GM12878 (cell line): Measurements from ENCODE around the gene DSC3.

Source experiments
- CEBPB ChIP-seq, 2 experiments: fragments of 150-350 bp in 1 of 2; IDR thresholded peaks; 2 replicates each; pipeline ENCODE4 v1.6.1; 2012 to 2014; ENCODE audit warnings: low read depth in 2 of 2, low read length in 2 of 2, borderline replicate concordance in 1 of 2, inconsistent platforms in 1 of 2
- POLR2A ChIP-seq: IDR thresholded peaks from 2 replicates; pipeline ENCODE4 v1.6.1; 2011; ENCODE audit warnings: low read depth, mild to moderate bottlenecking, low read length
- POLR2AphosphoS5 ChIP-seq: IDR thresholded peaks from 2 replicates; pipeline ENCODE4 v1.6.1; 2011; ENCODE audit warnings: mild to moderate bottlenecking, low read length, inconsistent platforms
- POU2F2 ChIP-seq: IDR thresholded peaks from 3 replicates; pipeline ENCODE4 v1.6.1; 2011; ENCODE audit warnings: low read depth, mild to moderate bottlenecking, low read length, borderline replicate concordance
- SMC3 ChIP-seq: IDR thresholded peaks from 2 replicates; pipeline ENCODE4 v1.6.1; 2011; ENCODE audit warnings: low read length, improper control_type of control experiment, borderline replicate concordance
- ZNF217 ChIP-seq: fragments of 450-650 bp; IDR thresholded peaks from 2 replicates; pipeline ENCODE4 v1.6.1; 2017; ENCODE audit warnings: antibody characterized with exemption, mild to moderate bottlenecking
- ZNF274 ChIP-seq: IDR thresholded peaks from one replicate; pipeline ENCODE4 v1.8.0; 2011; ENCODE audit not compliant: insufficient read length, insufficient read depth
- TF ChIP-seq, protein P1 (sequence below), 3 experiments: IDR thresholded peaks in 2 of 3; conservative IDR thresholded peaks in 1 of 3; 2 replicates each; pipeline ENCODE4 v1.5.1; 2011; ENCODE audit warnings: low read depth in 3 of 3, low read length in 3 of 3, mild to moderate bottlenecking in 3 of 3, control low read depth in 2 of 3, moderate library complexity in 2 of 3, inconsistent platforms in 1 of 3, mixed read lengths in 1 of 3; ENCODE audit not compliant: control insufficient read depth in 2 of 3, insufficient read depth in 1 of 3; ENCODE audit errors: extremely low read depth in 1 of 3
- TF ChIP-seq, protein P2 (sequence below): fragments of 450-650 bp; IDR thresholded peaks from 2 replicates; pipeline ENCODE4 v1.6.1; 2018; ENCODE audit warnings: borderline replicate concordance, mild to moderate bottlenecking; ENCODE audit not compliant: partially characterized antibody
- TF ChIP-seq, protein P3 (sequence below): fragments of 150-350 bp; IDR thresholded peaks from 2 replicates; pipeline ENCODE4 v1.6.1; 2014; ENCODE audit warnings: mild to moderate bottlenecking, low read depth, low read length
- TF ChIP-seq, protein P4 (sequence below): IDR thresholded peaks from 2 replicates; pipeline ENCODE4 v1.6.1; 2012; ENCODE audit warnings: mild to moderate bottlenecking, low read depth, low read length
- TF ChIP-seq, protein P5 (sequence below): fragments of 450-650 bp; formaldehyde crosslinking; IDR thresholded peaks from 2 replicates; pipeline ENCODE4 v1.4.0; 2022; ENCODE audit warnings: mild to moderate bottlenecking, moderate library complexity

DNA sequence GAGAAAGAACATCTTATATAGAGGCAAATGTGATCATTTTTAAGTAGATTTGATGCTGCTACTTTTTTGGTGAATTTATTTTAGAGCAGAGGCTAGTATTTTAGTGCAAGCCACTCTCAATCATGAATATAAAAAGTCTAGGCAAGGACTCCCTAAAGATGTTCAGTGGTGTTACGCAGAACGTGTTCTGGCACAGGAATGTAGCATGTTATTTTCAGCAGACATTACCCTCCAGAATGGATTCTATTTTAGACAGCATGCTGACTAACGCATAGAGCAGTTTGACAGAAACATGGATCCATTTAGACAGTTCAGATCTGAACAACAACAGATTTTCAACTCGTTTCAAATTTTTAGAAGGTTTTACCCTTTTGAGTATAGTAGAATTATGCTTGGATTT is 54.1 kb downstream of the DSC3 start:
- no peak for TF ChIP-seq ZNF274
- TF ChIP-seq, protein P1, sequence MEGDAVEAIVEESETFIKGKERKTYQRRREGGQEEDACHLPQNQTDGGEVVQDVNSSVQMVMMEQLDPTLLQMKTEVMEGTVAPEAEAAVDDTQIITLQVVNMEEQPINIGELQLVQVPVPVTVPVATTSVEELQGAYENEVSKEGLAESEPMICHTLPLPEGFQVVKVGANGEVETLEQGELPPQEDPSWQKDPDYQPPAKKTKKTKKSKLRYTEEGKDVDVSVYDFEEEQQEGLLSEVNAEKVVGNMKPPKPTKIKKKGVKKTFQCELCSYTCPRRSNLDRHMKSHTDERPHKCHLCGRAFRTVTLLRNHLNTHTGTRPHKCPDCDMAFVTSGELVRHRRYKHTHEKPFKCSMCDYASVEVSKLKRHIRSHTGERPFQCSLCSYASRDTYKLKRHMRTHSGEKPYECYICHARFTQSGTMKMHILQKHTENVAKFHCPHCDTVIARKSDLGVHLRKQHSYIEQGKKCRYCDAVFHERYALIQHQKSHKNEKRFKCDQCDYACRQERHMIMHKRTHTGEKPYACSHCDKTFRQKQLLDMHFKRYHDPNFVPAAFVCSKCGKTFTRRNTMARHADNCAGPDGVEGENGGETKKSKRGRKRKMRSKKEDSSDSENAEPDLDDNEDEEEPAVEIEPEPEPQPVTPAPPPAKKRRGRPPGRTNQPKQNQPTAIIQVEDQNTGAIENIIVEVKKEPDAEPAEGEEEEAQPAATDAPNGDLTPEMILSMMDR (IDR thresholded peaks at IDR 0.05 in 2 of 3, conservative IDR thresholded peaks at IDR 0.05 in 1 of 3; ENCODE audit: control insufficient read depth in 2 of 3, extremely low read depth in 1 of 3, insufficient read depth in 1 of 3, low read depth in 3 of 3, low read length in 3 of 3): no peak
- TF ChIP-seq, protein P2, sequence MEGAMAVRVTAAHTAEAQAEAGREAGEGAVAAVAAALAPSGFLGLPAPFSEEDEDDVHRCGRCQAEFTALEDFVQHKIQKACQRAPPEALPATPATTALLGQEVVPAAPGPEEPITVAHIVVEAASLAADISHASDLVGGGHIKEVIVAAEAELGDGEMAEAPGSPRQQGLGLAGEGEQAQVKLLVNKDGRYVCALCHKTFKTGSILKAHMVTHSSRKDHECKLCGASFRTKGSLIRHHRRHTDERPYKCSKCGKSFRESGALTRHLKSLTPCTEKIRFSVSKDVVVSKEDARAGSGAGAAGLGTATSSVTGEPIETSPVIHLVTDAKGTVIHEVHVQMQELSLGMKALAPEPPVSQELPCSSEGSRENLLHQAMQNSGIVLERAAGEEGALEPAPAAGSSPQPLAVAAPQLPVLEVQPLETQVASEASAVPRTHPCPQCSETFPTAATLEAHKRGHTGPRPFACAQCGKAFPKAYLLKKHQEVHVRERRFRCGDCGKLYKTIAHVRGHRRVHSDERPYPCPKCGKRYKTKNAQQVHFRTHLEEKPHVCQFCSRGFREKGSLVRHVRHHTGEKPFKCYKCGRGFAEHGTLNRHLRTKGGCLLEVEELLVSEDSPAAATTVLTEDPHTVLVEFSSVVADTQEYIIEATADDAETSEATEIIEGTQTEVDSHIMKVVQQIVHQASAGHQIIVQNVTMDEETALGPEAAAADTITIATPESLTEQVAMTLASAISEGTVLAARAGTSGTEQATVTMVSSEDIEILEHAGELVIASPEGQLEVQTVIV: no peak
- TF ChIP-seq CEBPB (IDR thresholded peaks at IDR 0.05; ENCODE audit: borderline replicate concordance in 1 of 2, low read depth in 2 of 2, low read length in 2 of 2): no peak
- TF ChIP-seq, protein P3, sequence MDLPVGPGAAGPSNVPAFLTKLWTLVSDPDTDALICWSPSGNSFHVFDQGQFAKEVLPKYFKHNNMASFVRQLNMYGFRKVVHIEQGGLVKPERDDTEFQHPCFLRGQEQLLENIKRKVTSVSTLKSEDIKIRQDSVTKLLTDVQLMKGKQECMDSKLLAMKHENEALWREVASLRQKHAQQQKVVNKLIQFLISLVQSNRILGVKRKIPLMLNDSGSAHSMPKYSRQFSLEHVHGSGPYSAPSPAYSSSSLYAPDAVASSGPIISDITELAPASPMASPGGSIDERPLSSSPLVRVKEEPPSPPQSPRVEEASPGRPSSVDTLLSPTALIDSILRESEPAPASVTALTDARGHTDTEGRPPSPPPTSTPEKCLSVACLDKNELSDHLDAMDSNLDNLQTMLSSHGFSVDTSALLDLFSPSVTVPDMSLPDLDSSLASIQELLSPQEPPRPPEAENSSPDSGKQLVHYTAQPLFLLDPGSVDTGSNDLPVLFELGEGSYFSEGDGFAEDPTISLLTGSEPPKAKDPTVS: no peak
- TF ChIP-seq POLR2A: no peak
- TF ChIP-seq, protein P4, sequence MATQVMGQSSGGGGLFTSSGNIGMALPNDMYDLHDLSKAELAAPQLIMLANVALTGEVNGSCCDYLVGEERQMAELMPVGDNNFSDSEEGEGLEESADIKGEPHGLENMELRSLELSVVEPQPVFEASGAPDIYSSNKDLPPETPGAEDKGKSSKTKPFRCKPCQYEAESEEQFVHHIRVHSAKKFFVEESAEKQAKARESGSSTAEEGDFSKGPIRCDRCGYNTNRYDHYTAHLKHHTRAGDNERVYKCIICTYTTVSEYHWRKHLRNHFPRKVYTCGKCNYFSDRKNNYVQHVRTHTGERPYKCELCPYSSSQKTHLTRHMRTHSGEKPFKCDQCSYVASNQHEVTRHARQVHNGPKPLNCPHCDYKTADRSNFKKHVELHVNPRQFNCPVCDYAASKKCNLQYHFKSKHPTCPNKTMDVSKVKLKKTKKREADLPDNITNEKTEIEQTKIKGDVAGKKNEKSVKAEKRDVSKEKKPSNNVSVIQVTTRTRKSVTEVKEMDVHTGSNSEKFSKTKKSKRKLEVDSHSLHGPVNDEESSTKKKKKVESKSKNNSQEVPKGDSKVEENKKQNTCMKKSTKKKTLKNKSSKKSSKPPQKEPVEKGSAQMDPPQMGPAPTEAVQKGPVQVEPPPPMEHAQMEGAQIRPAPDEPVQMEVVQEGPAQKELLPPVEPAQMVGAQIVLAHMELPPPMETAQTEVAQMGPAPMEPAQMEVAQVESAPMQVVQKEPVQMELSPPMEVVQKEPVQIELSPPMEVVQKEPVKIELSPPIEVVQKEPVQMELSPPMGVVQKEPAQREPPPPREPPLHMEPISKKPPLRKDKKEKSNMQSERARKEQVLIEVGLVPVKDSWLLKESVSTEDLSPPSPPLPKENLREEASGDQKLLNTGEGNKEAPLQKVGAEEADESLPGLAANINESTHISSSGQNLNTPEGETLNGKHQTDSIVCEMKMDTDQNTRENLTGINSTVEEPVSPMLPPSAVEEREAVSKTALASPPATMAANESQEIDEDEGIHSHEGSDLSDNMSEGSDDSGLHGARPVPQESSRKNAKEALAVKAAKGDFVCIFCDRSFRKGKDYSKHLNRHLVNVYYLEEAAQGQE: no peak
- TF ChIP-seq SMC3: no peak
- TF ChIP-seq POU2F2: no peak
- no peak for TF ChIP-seq POLR2AphosphoS5
- TF ChIP-seq ZNF217: no peak
- TF ChIP-seq, protein P5, sequence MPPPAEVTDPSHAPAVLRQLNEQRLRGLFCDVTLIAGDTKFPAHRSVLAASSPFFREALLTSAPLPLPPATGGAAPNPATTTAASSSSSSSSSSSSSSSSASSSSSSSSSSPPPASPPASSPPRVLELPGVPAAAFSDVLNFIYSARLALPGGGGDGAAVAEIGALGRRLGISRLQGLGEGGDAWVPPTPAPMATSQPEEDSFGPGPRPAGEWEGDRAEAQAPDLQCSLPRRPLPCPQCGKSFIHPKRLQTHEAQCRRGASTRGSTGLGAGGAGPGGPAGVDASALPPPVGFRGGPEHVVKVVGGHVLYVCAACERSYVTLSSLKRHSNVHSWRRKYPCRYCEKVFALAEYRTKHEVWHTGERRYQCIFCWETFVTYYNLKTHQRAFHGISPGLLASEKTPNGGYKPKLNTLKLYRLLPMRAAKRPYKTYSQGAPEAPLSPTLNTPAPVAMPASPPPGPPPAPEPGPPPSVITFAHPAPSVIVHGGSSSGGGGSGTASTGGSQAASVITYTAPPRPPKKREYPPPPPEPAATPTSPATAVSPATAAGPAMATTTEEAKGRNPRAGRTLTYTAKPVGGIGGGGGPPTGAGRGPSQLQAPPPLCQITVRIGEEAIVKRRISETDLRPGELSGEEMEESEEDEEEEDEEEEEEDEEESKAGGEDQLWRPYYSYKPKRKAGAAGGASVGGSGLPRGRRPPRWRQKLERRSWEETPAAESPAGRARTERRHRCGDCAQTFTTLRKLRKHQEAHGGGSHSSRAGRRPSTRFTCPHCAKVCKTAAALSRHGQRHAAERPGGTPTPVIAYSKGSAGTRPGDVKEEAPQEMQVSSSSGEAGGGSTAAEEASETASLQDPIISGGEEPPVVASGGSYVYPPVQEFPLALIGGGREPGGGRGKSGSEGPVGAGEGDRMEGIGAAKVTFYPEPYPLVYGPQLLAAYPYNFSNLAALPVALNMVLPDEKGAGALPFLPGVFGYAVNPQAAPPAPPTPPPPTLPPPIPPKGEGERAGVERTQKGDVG: no peak
